GM12878 (cell line): Measurements from ENCODE around the gene NOTCH3. TPM values are rescaled to one million over a fixed set of nuclear protein-coding genes. Genes with fewer than 3 reads are reported as not detected.

Experiments used
- ATAC-seq: fragments of 200-7000 bp; cut with Tn5 transposase; 3 replicates; pipeline ENCODE4 v1.9.1; 2020; ENCODE audit warnings: mild to moderate bottlenecking, moderate library complexity
- BruUV-seq: library from RNA; stranded (reverse); fragments of 400-500 nt; replicated peaks from 2 replicates; lab custom pipeline; 2021; lab: Mats Ljungman, UMichigan
- CTCF ChIA-PET: fragments of 300-600 bp; sonication (Branson Sonifier 250); formaldehyde crosslinking; extraction: SDS; loops from one replicate; lab custom pipeline; 2021; ENCODE audit warnings: inconsistent platforms; lab: Yijun Ruan, JAX
- POLR2A ChIA-PET: fragments of 350-600 bp; formaldehyde crosslinking; extraction: SDS; loops from one replicate; lab custom pipeline; 2021; ENCODE audit warnings: inconsistent platforms; lab: Charles Lee
- RAD21 ChIA-PET: fragments of 300-600 bp; sonication (Branson Sonifier 250); formaldehyde crosslinking; loops from one replicate; lab custom pipeline; 2023; ENCODE audit warnings: antibody characterized with exemption; ENCODE audit not compliant: unreplicated experiment; lab: Charles Lee
- SMC1A ChIA-PET: fragments of 300-600 bp; sonication (Branson Sonifier 250); formaldehyde crosslinking; loops from one replicate; lab custom pipeline; 2023; ENCODE audit not compliant: unreplicated experiment, uncharacterized antibody; lab: Charles Lee
- DNase-seq: peaks from one replicate; pipeline ENCODE4 v3.0.0-alpha.2; 2011; ENCODE audit warnings: low read depth, low spot score
- FAIRE-seq: peaks from 3 replicates; lab custom pipeline; 2011; peaks lifted over from hg19 to GRCh38; lab: Jason Lieb, UNC
- H2AFZ ChIP-seq: 2 replicates; pipeline ENCODE4 v1.6.0; 2011; ENCODE audit warnings: low read depth, low read length, control low read depth; ENCODE audit not compliant: control insufficient read depth
- H3K27ac ChIP-seq: 2 replicates; pipeline ENCODE4 v1.5.1; 2011; ENCODE audit warnings: control low read depth; ENCODE audit not compliant: control insufficient read depth, insufficient read depth
- H3K27me3 ChIP-seq, 2 experiments: replicated peaks in 1 of 2; 2 replicates each; pipeline versions ENCODE4 v1.6.0 to v1.6.1; 2011; ENCODE audit warnings: low read length in 1 of 2; ENCODE audit not compliant: control insufficient read depth in 2 of 2, insufficient read depth in 2 of 2
- H3K36me3 ChIP-seq, 2 experiments: 2 replicates each; pipeline ENCODE4 v1.5.1; 2011; ENCODE audit warnings: low read length in 1 of 2; ENCODE audit not compliant: control insufficient read depth in 2 of 2, insufficient read depth in 2 of 2
- H3K4me1 ChIP-seq: 2 replicates; pipeline ENCODE4 v1.6.1; 2011; ENCODE audit warnings: mild to moderate bottlenecking, low read length, moderate library complexity, mixed read lengths; ENCODE audit not compliant: control insufficient read depth, insufficient read depth
- H3K4me2 ChIP-seq: 2 replicates; pipeline ENCODE4 v1.6.0; 2011; ENCODE audit warnings: control low read depth; ENCODE audit not compliant: control insufficient read depth, insufficient read depth
- H3K4me3 ChIP-seq: fragments of 200-600 bp; sonication (generic); 2 replicates; pipeline ENCODE4 v1.5.1; 2016
- H3K79me2 ChIP-seq: 2 replicates; pipeline ENCODE4 v1.6.0; 2011; ENCODE audit warnings: low read length; ENCODE audit not compliant: control insufficient read depth, insufficient read depth
- H3K9ac ChIP-seq: 2 replicates; pipeline ENCODE4 v1.8.0; 2011; ENCODE audit warnings: low read length, control low read depth, mixed read lengths; ENCODE audit not compliant: control insufficient read depth, insufficient read depth
- H3K9me3 ChIP-seq: replicated peaks from 3 replicates; pipeline ENCODE4 v1.5.1; 2011; ENCODE audit warnings: mild to moderate bottlenecking, low read length; ENCODE audit not compliant: control insufficient read depth, insufficient read depth
- H4K20me1 ChIP-seq: 2 replicates; pipeline ENCODE4 v1.6.0; 2011; ENCODE audit not compliant: control insufficient read depth, insufficient read depth
- ATF3 ChIP-seq: IDR thresholded peaks from 2 replicates; pipeline ENCODE4 v1.6.1; 2011; ENCODE audit warnings: low read depth, mild to moderate bottlenecking, low read length, moderate library complexity, borderline replicate concordance; ENCODE audit errors: extremely low read depth
- BCLAF1 ChIP-seq: fragments of 450-650 bp; IDR thresholded peaks from 2 replicates; pipeline ENCODE4 v1.6.1; 2017; ENCODE audit warnings: antibody characterized with exemption, mild to moderate bottlenecking, moderate library complexity
- BMI1 ChIP-seq: fragments of 450-650 bp; IDR thresholded peaks from 2 replicates; pipeline ENCODE4 v1.6.1; 2016; ENCODE audit warnings: mild to moderate bottlenecking, moderate library complexity, borderline replicate concordance
- E2F8 ChIP-seq: fragments of 450-650 bp; IDR thresholded peaks from 2 replicates; pipeline ENCODE4 v1.6.1; 2018; ENCODE audit warnings: mild to moderate bottlenecking, low read depth, moderate library complexity; ENCODE audit not compliant: partially characterized antibody
- ELK1 ChIP-seq: IDR thresholded peaks from 2 replicates; pipeline ENCODE4 v1.6.1; 2012; ENCODE audit warnings: low read depth, low read length, improper control_type of control experiment
- NFYA ChIP-seq: IDR thresholded peaks from 2 replicates; pipeline ENCODE4 v1.6.1; 2011; ENCODE audit warnings: low read depth, mild to moderate bottlenecking, low read length, improper control_type of control experiment, borderline replicate concordance
- PRDM15 ChIP-seq: fragments of 450-650 bp; formaldehyde crosslinking; IDR thresholded peaks from 2 replicates; pipeline ENCODE4 v1.4.0; 2020; ENCODE audit warnings: mild to moderate bottlenecking, moderate library complexity
- TAF1 ChIP-seq: IDR thresholded peaks from 2 replicates; pipeline ENCODE4 v1.6.1; 2011; ENCODE audit warnings: mild to moderate bottlenecking, low read depth, low read length, borderline replicate concordance
- TBL1XR1 ChIP-seq: IDR thresholded peaks from 2 replicates; pipeline ENCODE4 v1.6.1; 2012; ENCODE audit warnings: low read depth, low read length, improper control_type of control experiment
- whole genome bisulfite sequencing: methylation state at CpG from one replicate; pipeline ENCODE4 v1.1.6; 2016; ENCODE audit warnings: low lambda C conversion rate; ENCODE audit not compliant: insufficient replicate concordance, insufficient coverage; ENCODE audit errors: missing lambda C conversion rate; 5-methylcytosine and 5-hydroxymethylcytosine counted together
- in situ Hi-C: fragments of 300-500 bp; cut with MboI; formaldehyde crosslinking; loops from 9 replicates; pipeline ENCODE4 v1.14.3; 2018; ENCODE audit warnings: mixed read lengths
- intact Hi-C: fragments of 100-400 bp; cut with micrococcal nuclease; formaldehyde crosslinking; loops from one replicate; pipeline ENCODE4 v1.14.2; 2022; ENCODE audit not compliant: unreplicated experiment
- polyA plus RNA-seq, 11 experiments: library from polyadenylated mRNA; depleted of rRNA in 4 of 11; unstranded in 6 of 11; stranded (reverse) in 5 of 11; fragments of >200 nt; fragmentation: Nextera tagmentation in 4 of 11; fragmentation: Illumina TruSeq in 1 of 11; extraction: Ambion mirVana in 4 of 11; extraction: Trizol in 1 of 11; gene quantifications; 1 replicate in 1 of 11; 2 replicates in 10 of 11; pipeline versions ENCODE4 v1.2.1 to v1.2.3, GENCODE V29; 2011 to 2016; ENCODE audit warnings: inconsistent platforms in 2 of 11, missing spikeins in 2 of 11, low read depth in 1 of 11
- total RNA-seq, 4 experiments: library from RNA; depleted of rRNA in 3 of 4; stranded (reverse); fragments of >200 nt in 3 of 4; fragmentation: Illumina TruSeq in 1 of 4; extraction: Trizol in 1 of 4; gene quantifications; 2 replicates each; pipeline versions ENCODE4 v1.2.1 to v1.2.3, GENCODE V29; 2013 to 2021

NOTCH3 gene
- total and polyA plus RNA-seq, 10 of the 15 experiments (the other 5 are each of a cell fraction or from before 2014, with no cell fraction given), result 0.01 to 0.42 (median 0.10) TPM; not detected in 5

- Histone ChIP-seq H3K4me2 (no peak overlapping the region), H3K9ac (no peak overlapping the region), H3K27ac (no peak overlapping the region), H2AFZ (no peak overlapping the region), H3K36me3 (peaks cover 18 to 56% of the 10 kb centered on the region in 2 experiments), H3K9me3 (no peaks in the 10 kb centered on the region), H3K27me3 (no peaks in the 10 kb centered on the region), H3K4me3 (no peak overlapping the region), H3K79me2 (no peaks in the 10 kb centered on the region), H4K20me1 (no peaks in the 10 kb centered on the region), H3K4me1 (no peaks in the 10 kb centered on the region)
- intact Hi-C loops (no loop called here), in situ Hi-C loops (no loop called here)
- 97% methylated on average over 9 of the region's 9 CpGs for WGBS
- ATAC-seq, result no peak
- ChIA-PET POLR2A (interaction anchor here (0.6 kb wide), 1 partner anchor 38 kb away, joined by 4 read pairs; no protein-coding TSS in a partner anchor), SMC1A (no interaction called here), CTCF (no interaction called here), RAD21 (interaction anchor here (0.6 kb wide), 1 partner anchor 84 kb away, joined by 3 read pairs; no protein-coding TSS in a partner anchor)
- BruUV-seq, result no TSS peak
- TF ChIP-seq E2F8 (no peak), BCLAF1 (no peak), NFYA (no peak), PRDM15 (CRISPR knock-in tag) (no peak), ELK1 (no peak), BMI1 (no peak), ATF3 (no peak), TAF1 (no peak), TBL1XR1 (no peak)
- FAIRE-seq, result no peak
- no peak for DNase-seq
Observed at GRCh38 chr19:15241259-15241910, 40.6 kb upstream of the NOTCH3 start.
